Measurements from ENCODE around the gene IL4R. TPM values are rescaled to one million over a fixed set of nuclear protein-coding genes. Genes with fewer than 3 reads are reported as not detected.

IL4R gene
- total RNA-seq, 2 donors from 2014 or later: 213 to 224 TPM

DNA sequence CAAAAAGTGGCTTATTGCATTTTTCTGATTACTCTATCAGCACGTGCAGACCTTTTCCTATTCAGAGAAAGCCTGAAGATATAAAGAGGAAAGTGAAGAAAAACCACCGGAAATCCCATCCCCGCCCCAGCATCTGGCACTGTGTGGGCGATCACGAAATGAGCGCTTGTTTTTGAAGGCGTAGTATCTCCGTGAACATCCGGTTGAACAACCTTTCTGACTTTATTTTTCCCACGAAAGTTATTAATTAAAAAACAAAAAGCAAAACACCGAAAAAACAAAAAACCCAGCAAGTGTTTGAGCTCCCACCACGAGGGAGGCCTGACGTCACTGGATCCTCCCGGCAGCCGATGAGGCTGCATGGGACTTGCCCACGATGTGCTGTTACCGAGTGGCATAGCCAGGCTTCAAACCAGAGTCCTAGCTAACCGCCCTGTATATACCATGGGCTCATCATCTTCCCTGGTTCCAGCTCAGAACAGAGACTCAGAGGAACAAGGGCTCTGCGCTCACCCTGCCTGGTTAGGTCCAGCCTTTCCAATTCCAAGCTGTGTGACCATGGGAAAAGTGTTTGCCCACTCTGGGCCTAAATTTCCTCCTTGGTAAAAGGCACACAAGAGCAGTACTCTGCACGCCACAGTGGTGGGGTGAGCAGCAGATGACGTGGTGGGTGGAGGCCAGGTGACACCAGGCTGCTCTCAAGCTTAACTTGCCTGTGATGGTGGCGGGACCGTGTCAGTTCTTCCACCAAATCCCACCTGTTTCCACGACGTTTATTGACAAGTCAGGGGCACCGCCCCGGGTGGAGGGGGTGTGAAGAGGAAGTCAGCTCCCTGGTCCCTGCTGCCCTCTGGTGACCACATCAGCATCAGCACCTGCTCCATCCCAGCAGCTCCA, 53.9 kb downstream of the IL4R start:
- ATAC-seq (peak; percentile 86 to 90), DNase-seq (ENCODE audit: low spot score) (peak; percentile 88)
- Mint-ChIP-seq H3K36me3 (peaks cover 9% of the 10 kb centered on the region), H3K4me1 (ENCODE audit: low read depth in 2 of 2) (peaks cover 29 to 39% of the 10 kb centered on the region in 2 donors), H3K27me3 (no peaks in the 10 kb centered on the region), H3K4me3 (peak overlapping the region; percentile 75), H3K27ac (peak overlapping the region; percentile 86 to 87), H3K9me3 (peaks cover 8% of the 10 kb centered on the region)

DNA sequence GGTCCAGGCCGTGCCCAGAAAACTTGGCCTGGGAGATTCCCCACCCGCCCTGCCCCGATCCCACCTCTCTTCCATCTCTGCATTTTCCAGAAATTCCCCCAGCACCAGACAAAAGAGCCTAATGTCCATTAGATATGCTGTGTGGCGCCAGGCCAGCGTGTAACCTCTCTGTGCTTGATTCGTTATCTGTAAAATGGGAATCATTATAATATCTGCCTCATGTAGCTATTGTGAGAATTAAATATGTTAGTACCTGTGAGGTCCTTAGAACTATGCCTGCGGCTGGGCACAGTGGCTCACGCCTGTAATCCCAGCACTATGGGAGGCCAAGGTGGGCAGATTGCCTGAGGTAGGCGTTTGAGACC, 54.6 kb downstream of the IL4R start:
- Mint-ChIP-seq H3K9me3 (peaks cover 8% of the 10 kb centered on the region), H3K27ac (peak overlapping the region; percentile 86 to 87), H3K27me3 (no peaks in the 10 kb centered on the region), H3K36me3 (peaks cover 9% of the 10 kb centered on the region), H3K4me3 (peak overlapping the region; percentile 75), H3K4me1 (ENCODE audit: low read depth in 2 of 2) (peaks cover 29 to 39% of the 10 kb centered on the region in 2 donors)
- ATAC-seq (no peak), DNase-seq (ENCODE audit: low spot score) (no peak)

DNA sequence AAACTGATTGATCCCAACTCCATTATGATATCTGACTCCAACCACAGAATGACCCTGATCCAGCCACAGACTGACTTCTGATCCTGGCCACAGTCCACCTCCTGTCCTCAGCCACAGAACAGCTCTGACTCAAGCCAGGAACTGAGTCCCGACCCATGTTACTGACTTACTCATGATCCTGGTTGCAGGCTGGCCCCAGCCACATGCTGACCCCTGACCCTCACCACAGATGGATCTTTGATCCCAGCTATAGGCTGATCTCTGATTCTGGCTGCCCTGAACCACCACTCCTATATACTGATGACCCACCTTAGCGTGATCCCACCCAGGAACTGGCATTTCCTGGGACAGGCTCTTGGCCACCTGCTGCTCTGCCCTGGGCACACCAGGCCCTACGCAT, 56.0 kb downstream of the IL4R start:
- peak overlapping the region; percentile 30 to 83 for H3K27ac Mint-ChIP-seq
- peaks cover 9% of the 10 kb centered on the region for H3K36me3 Mint-ChIP-seq
- H3K27me3 Mint-ChIP-seq: no peaks in the 10 kb centered on the region
- H3K9me3 Mint-ChIP-seq: peaks cover 8% of the 10 kb centered on the region
- ATAC-seq (no peak), DNase-seq (ENCODE audit: low spot score) (no peak)
- no peak overlapping the region for H3K4me3 Mint-ChIP-seq
- H3K4me1 Mint-ChIP-seq (ENCODE audit: low read depth in 2 of 2): peaks cover 29 to 35% of the 10 kb centered on the region in 2 donors

DNA sequence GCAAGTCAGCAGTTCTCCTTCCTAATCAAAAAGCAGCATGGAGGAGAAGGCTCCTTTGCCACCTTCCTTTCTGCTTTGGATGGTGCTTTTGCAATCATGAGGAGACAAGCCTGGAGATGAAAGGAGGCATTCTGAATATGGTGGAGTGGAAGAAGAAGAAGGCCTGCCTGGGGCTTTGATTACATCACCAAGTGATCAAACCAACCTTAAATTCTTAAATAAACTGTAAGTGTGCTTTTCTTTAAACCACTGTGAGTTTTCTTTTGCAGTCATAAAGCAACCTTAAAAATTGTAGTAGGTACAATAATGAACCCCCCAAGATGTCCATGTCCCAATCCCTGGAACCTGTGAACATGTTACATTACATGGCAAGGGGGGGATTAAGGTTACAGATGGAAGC, 56.5 kb downstream of the IL4R start:
- H3K27ac Mint-ChIP-seq: peak overlapping the region; percentile 30 to 83
- peaks cover 9% of the 10 kb centered on the region for H3K36me3 Mint-ChIP-seq
- no peak for DNase-seq (ENCODE audit: low spot score)
- peaks cover 29 to 31% of the 10 kb centered on the region in 2 donors for H3K4me1 Mint-ChIP-seq (ENCODE audit: low read depth in 2 of 2)
- no peaks in the 10 kb centered on the region for H3K27me3 Mint-ChIP-seq
- H3K9me3 Mint-ChIP-seq: peaks cover 8% of the 10 kb centered on the region
- no peak for ATAC-seq
- no peak overlapping the region for H3K4me3 Mint-ChIP-seq

DNA sequence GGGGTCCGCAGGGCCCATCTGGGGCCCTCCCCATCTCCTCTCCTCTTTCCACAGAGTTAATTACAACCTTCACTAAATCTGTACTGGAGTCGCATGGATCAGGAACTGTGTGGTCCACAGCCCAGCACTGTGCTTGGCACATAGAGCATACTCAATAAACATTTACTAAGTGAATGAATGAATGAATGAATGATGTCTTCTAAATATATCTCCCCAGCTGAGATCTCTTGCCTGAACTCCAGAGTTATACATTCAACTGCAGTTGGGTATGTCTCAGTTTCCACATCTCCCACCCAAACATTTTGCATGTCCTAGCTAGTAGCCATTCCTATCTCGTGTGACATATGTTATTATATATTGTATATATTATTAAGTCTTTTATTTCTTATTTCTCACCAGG, 59.5 kb downstream of the IL4R start:
- Mint-ChIP-seq H3K4me3 (no peak overlapping the region), H3K4me1 (ENCODE audit: low read depth in 2 of 2) (peaks cover 27 to 31% of the 10 kb centered on the region in 2 donors), H3K36me3 (peaks cover 9% of the 10 kb centered on the region), H3K27me3 (no peaks in the 10 kb centered on the region), H3K9me3 (peaks cover 8% of the 10 kb centered on the region), H3K27ac (no peak overlapping the region)
- no peak for DNase-seq (ENCODE audit: low spot score)
- no peak for ATAC-seq

DNA sequence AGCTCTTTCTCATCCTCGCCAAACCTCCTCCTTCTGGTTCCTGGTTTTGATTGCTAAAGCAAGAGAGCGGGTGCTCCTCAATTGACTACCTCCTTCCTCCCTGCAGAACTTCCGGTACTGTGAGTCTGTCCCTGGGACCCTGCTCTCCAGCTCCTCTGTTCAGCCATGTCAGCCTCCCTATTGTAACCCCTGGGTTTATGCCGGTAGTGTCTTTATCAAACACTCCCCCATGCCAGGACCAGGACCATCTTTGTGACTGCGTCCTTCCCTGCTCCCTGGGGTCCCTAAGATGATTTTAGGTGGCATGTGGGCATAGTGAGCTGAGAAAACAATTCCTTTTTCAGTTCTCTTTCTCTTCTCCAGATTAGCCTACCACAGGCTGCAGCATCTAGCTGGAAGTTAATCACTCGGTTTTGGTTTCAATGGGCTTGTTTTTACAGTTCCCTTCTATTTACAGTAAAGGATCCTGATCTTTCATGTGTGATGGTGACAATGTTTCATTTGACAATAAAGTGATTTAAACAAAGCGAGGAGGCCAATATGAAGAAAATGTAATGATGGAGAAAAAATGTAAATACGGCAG, 60.5 kb downstream of the IL4R start:
- Mint-ChIP-seq H3K4me1 (ENCODE audit: low read depth in 2 of 2) (peaks cover 32 to 36% of the 10 kb centered on the region in 2 donors), H3K9me3 (peaks cover 8% of the 10 kb centered on the region), H3K27me3 (no peaks in the 10 kb centered on the region), H3K27ac (no peak overlapping the region), H3K4me3 (no peak overlapping the region), H3K36me3 (peaks cover 9% of the 10 kb centered on the region)
- no peak for DNase-seq (ENCODE audit: low spot score)
- no peak for ATAC-seq

DNA sequence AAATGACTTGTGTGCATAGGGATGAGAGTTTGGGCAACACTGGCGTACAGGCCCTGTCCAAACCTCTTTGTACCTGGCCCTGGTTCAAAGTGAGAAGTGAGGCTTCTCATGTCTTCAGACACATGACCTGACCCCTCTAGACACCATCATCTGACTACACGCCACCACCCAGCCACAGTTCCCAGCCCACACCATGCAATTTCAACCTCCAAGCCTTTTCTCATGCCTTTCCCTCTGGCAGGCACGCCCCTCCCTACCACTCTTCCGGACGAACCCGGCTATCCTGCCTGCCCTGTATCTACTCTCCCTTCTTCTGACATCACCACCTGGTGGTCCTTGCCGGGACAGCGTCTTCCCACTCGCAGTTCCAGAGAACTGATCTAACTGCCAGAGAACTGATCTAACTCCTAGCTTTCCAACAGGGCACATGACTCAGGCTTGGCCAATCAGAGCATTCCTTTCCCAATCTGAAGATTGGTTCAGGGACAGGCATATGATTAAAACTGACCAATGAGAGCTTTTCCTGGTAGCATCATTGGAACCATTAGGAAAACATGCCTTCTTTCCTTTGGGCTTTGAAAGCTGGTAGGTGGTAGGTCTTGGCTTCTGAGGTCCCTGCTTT, 61.1 kb downstream of the IL4R start:
- Mint-ChIP-seq H3K27ac (no peak overlapping the region), H3K36me3 (peaks cover 9% of the 10 kb centered on the region), H3K4me3 (no peak overlapping the region), H3K27me3 (no peaks in the 10 kb centered on the region), H3K9me3 (peaks cover 8% of the 10 kb centered on the region), H3K4me1 (ENCODE audit: low read depth in 2 of 2) (peaks cover 29 to 35% of the 10 kb centered on the region in 2 donors)
- DNase-seq (ENCODE audit: low spot score): no peak
- peak in 1 of 2 donors; percentile 37 for ATAC-seq

DNA sequence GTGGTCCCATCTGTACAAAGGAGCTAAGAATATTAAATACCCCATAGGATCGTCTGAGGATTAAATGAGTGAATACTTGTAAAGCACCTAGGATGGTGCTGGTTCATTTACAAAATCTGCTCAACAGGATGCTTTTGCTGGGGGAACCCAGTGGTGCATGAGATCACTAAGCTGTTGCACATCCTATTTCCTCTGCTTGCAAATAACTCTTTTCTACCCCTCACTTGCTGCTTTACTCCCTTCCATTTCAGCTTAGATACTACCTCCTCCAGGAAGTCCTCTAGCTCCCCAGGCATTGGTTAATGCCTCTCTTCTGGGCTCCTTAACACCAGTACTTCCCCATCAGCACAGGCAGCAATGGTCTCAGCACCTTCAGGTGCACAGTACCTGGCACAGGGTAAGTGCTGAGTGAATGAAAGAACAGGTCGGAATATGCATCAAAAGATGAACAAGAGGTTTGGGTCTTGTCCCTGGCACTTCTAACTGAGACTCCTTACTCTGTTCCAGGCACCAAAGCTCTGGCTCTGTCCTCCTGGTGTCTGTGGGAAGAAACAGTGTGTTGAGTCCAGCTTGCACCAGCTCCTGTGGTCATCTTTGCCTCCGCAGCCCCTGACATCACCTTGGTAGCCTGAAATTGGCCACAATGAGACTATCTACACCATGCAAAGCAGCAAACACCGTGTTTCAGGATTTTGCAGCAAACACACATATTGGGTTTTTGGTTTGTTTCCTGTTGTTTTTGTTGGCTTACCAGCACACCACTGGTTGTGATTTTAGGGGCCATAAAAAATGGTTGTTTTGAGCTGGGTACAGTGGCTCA, 64.1 kb downstream of the IL4R start:
- peak overlapping the region; percentile 89 to 92 for H3K27ac Mint-ChIP-seq
- no peaks in the 10 kb centered on the region for H3K36me3 Mint-ChIP-seq
- peak; percentile 74 to 75 for ATAC-seq
- DNase-seq (ENCODE audit: low spot score): no peak
- peaks cover 0 to 3% of the 10 kb centered on the region in 2 donors for H3K27me3 Mint-ChIP-seq
- peak overlapping the region; percentile 73 for H3K4me3 Mint-ChIP-seq
- H3K4me1 Mint-ChIP-seq (ENCODE audit: low read depth in 2 of 2): peaks cover 40 to 45% of the 10 kb centered on the region in 2 donors
- peaks cover 4% of the 10 kb centered on the region for H3K9me3 Mint-ChIP-seq

DNA sequence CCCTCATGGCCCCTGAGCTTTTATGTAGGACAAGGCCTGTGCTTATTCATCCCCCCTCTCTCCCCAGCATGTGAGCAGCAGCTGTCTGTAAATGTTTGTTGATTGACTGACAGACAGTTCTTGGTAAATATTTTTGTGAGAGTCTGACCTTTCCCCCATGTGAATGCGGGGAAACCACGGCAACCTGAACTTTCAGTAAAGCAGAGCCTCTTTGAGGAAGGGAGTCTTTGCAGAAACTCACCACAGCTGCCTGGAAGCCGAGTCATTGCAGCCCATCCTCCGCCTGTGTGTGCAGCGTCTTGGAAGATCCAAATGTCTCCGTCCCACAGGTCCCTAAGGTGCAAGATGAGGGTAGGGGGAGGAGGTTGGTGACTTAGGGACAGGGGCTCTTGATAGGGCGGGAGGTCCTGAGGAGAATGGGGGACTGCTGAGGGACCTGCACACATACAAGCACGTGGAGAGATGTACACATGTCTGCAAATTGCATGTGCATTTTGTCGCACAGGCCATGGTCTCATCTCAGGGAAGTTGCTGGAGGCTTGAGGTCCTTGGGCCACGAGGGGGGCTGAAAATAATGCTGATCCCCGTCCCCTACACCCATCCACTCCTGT, 65.2 kb downstream of the IL4R start:
- Mint-ChIP-seq H3K4me3 (peak overlapping the region; percentile 73), H3K27ac (peak overlapping the region; percentile 89 to 92), H3K9me3 (peaks cover 4% of the 10 kb centered on the region), H3K36me3 (peaks cover 2% of the 10 kb centered on the region), H3K4me1 (ENCODE audit: low read depth in 2 of 2) (peaks cover 42 to 50% of the 10 kb centered on the region in 2 donors), H3K27me3 (peaks cover 0 to 3% of the 10 kb centered on the region in 2 donors)
- peak; percentile 66 for DNase-seq (ENCODE audit: low spot score)
- ATAC-seq: peak; percentile 35 to 46

DNA sequence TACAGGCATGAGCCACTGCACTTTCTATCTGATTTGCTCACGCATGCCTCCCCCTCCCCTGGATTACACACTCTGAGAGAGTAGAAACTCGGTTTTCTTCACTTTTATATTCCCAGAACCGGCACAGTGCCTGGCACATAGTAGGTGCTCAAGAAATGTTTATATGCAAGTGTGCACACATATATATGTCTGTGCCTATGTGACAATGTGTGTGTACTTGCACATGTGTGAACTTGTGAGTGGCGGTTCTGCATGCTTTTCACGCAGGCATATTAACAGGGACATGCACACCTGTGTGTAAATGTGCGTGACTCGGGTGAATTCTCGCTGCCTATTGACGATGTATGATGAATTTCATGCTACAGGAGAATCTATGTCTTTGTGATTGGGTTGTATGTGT, 66.1 kb downstream of the IL4R start:
- Mint-ChIP-seq H3K27ac (peak overlapping the region in 1 of 2 donors; percentile 97), H3K4me1 (ENCODE audit: low read depth in 2 of 2) (peaks cover 51 to 60% of the 10 kb centered on the region in 2 donors), H3K36me3 (peaks cover 10% of the 10 kb centered on the region), H3K27me3 (peaks cover 0 to 3% of the 10 kb centered on the region in 2 donors), H3K4me3 (peak overlapping the region; percentile 8), H3K9me3 (peaks cover 10% of the 10 kb centered on the region)
- no peak for ATAC-seq
- no peak for DNase-seq (ENCODE audit: low spot score)

DNA sequence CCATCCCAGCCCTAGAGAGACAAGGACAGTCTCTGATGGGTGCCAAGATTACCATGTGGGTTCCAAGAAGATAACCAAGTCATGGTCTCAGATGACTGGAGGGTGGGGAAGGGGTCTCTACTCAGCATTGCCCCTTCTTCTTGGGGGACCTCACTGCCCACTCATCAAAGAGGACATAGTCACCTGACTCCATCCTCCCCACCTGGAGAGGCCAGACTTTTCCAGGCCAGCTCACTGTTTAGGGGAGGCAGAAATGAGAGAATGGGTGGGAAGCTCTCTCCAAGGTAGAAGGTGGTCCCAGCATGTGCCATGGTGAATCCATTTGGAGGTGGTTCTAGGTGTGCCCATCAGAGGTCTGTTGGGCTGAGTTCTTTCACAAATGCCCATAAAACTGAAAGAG, 67.5 kb downstream of the IL4R start:
- Mint-ChIP-seq H3K27ac (peak overlapping the region; percentile 12 to 97), H3K36me3 (peaks cover 10% of the 10 kb centered on the region), H3K4me3 (no peak overlapping the region), H3K9me3 (peaks cover 10% of the 10 kb centered on the region), H3K27me3 (peaks cover 0 to 3% of the 10 kb centered on the region in 2 donors), H3K4me1 (ENCODE audit: low read depth in 2 of 2) (peaks cover 51 to 60% of the 10 kb centered on the region in 2 donors)
- DNase-seq (ENCODE audit: low spot score) (no peak), ATAC-seq (no peak)

DNA sequence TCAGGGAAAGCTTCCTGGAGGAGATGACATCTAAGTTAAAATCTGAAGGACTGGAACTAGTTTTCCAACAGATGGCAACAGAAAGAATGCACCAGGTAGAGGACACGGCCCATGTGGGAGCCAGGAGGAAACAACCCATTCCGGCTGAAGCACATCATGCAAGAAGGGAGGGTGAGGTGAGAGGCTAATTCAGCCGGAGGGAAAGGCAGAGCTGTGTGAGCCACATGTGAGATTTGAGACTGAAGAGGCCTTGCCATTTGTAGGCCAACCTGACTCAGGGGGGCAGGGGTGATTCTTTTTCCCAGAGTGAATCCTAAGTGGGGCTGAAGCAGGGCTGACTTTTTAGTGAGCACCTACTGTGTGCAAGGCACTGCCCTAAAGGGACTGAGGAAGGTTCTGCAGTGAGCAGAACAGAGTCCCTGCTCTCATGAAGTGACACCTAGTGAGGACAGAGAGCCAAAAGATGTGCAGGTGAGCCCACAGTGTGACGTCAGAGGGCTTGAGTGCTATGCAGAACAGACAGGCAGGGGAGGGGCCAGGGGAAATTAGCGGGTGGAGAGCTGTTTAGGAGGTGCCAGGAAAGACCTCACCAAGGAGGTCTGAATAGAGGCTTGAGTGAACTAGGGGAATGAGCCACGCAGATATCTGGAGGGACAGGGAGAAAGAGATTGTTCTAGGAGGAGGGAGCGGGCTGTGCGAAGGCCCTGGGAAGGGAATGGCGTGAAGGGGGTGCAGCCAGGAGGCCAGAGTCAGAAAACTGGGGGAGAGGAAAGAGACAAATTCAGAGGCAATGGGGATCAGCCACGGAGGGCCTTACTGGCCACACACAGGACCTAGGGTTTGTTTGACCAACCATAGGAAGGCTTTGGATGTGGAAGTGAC, 68.4 kb downstream of the IL4R start:
- H3K4me1 Mint-ChIP-seq (ENCODE audit: low read depth in 2 of 2): peaks cover 49 to 59% of the 10 kb centered on the region in 2 donors
- no peak overlapping the region for H3K4me3 Mint-ChIP-seq
- H3K36me3 Mint-ChIP-seq: peaks cover 10% of the 10 kb centered on the region
- no peak for DNase-seq (ENCODE audit: low spot score)
- peaks cover 13% of the 10 kb centered on the region for H3K9me3 Mint-ChIP-seq
- peaks cover 0 to 3% of the 10 kb centered on the region in 2 donors for H3K27me3 Mint-ChIP-seq
- peak overlapping the region; percentile 29 to 97 for H3K27ac Mint-ChIP-seq
- ATAC-seq: no peak
